Neural cell (in vitro differentiated cells): ENCODE measurements around the gene AGBL4.

Experiments
- CTCF ChIP-seq: fragments of 450-650 bp; IDR thresholded peaks from 2 replicates; pipeline ENCODE4 v1.5.1; 2014; ENCODE audit warnings: antibody characterized with exemption, mild to moderate bottlenecking, moderate library complexity; ENCODE audit not compliant: poor library complexity, severe bottlenecking
- EP300 ChIP-seq: fragments of 450-650 bp; conservative IDR thresholded peaks from 2 replicates; pipeline ENCODE4 v1.6.1; 2014; ENCODE audit warnings: antibody characterized with exemption, mild to moderate bottlenecking, moderate library complexity; ENCODE audit not compliant: poor library complexity, severe bottlenecking
- EZH2 ChIP-seq: fragments of 200-600, 300-800 bp; shearing (Covaris generic), sonication (generic); IDR thresholded peaks from 2 replicates; pipeline ENCODE4 v1.6.1; 2014; ENCODE audit warnings: antibody characterized with exemption, low read length, borderline replicate concordance, mild to moderate bottlenecking; ENCODE audit not compliant: insufficient read depth, poor library complexity, severe bottlenecking
- POLR2AphosphoS5 ChIP-seq: IDR thresholded peaks from 2 replicates; pipeline ENCODE4 v1.6.1; 2012
- SMC3 ChIP-seq: fragments of 450-650 bp; conservative IDR thresholded peaks from 2 replicates; pipeline ENCODE4 v1.6.1; 2014; ENCODE audit warnings: antibody characterized with exemption, mild to moderate bottlenecking, moderate library complexity; ENCODE audit not compliant: poor library complexity
- TAF1 ChIP-seq: IDR thresholded peaks from 2 replicates; pipeline ENCODE4 v1.6.1; 2012; ENCODE audit warnings: low read depth

GRCh38 chr1:49197081-49197480 lies 826.7 kb downstream of the AGBL4 start:
- TF ChIP-seq CTCF (no peak), EZH2 (no peak), TAF1 (no peak), EP300 (no peak), POLR2AphosphoS5 (no peak), SMC3 (no peak)
